HepG2 (cell line): ENCODE data around the gene SCP2. TPM values are rescaled to one million over a fixed set of nuclear protein-coding genes. Genes with fewer than 3 reads are reported as not detected.
A peak's percentile ranks its signal among the peaks of the same experiment; 100 is the strongest.

Source experiments
- ATF5 ChIP-seq: sonication (generic); formaldehyde crosslinking; IDR thresholded peaks from 2 replicates; pipeline ENCODE4 v1.4.0; 2020; ENCODE audit warnings: mild to moderate bottlenecking, low read depth, missing genetic modification reagents
- CEBPG ChIP-seq: IDR thresholded peaks from 2 replicates; pipeline ENCODE4 v1.6.1; 2016
- GLMP ChIP-seq: sonication (generic); formaldehyde crosslinking; IDR thresholded peaks from 2 replicates; pipeline ENCODE4 v1.9.0; 2021; ENCODE audit warnings: missing genetic modification reagents, mild to moderate bottlenecking, borderline replicate concordance
- KLF6 ChIP-seq: IDR thresholded peaks from 2 replicates; pipeline ENCODE4 v1.8.0; 2016; ENCODE audit warnings: missing biosample characterization, missing genetic modification reagents
- PHF5A ChIP-seq: IDR thresholded peaks from one replicate; pipeline ENCODE4 v1.6.1; 2018; ENCODE audit warnings: low read depth, missing genetic modification reagents; ENCODE audit not compliant: unreplicated experiment
- TGIF2 ChIP-seq: IDR thresholded peaks from 2 replicates; pipeline ENCODE4 v1.6.1; 2016; ENCODE audit warnings: control low read depth, missing compliant biosample characterization
- ZNF3 ChIP-seq: IDR thresholded peaks from 2 replicates; pipeline ENCODE4 v1.7.0; 2017; ENCODE audit warnings: inconsistent platforms
- ZNF446 ChIP-seq: sonication (generic); formaldehyde crosslinking; IDR thresholded peaks from 2 replicates; pipeline ENCODE4 v1.5.0; 2020; ENCODE audit warnings: mild to moderate bottlenecking, missing genetic modification reagents
- ZNF562 ChIP-seq: sonication (generic); formaldehyde crosslinking; IDR thresholded peaks from 2 replicates; pipeline ENCODE4 v1.8.0; 2022; ENCODE audit warnings: missing genetic modification reagents, borderline replicate concordance
- ZNF83 ChIP-seq: sonication (generic); formaldehyde crosslinking; IDR thresholded peaks from 2 replicates; pipeline ENCODE4 v1.4.0; 2020; ENCODE audit warnings: missing genetic modification reagents, mild to moderate bottlenecking, borderline replicate concordance
- ZNF839 ChIP-seq: sonication (generic); formaldehyde crosslinking; IDR thresholded peaks from 2 replicates; pipeline ENCODE4 v1.4.0; 2020; ENCODE audit warnings: missing genetic modification reagents, mild to moderate bottlenecking, borderline replicate concordance
- polyA plus RNA-seq, 8 experiments: library from polyadenylated mRNA; depleted of rRNA in 3 of 8; stranded (reverse) in 7 of 8; unstranded in 1 of 8; fragments of >200 nt; fragmentation: Illumina TruSeq in 4 of 8; extraction: Trizol in 4 of 8; gene quantifications; 2 replicates each; pipeline versions ENCODE4 v1.2.1 to v1.2.3, GENCODE V29; 2011 to 2016; ENCODE audit warnings: low read depth in 4 of 8, missing spikeins in 1 of 8, mixed read lengths in 1 of 8; ENCODE audit not compliant: insufficient read depth in 1 of 8
- total RNA-seq, 5 experiments: library from RNA; depleted of rRNA; stranded (reverse); fragments of >200 nt; fragmentation: Illumina TruSeq; extraction: Trizol; gene quantifications; 2 replicates each; pipeline ENCODE4 v1.2.3, GENCODE V29; 2016; ENCODE audit warnings: low read depth in 1 of 5
- TF ChIP-seq, protein P1 (sequence below): sonication (generic); formaldehyde crosslinking; IDR thresholded peaks from 2 replicates; pipeline ENCODE4 v1.5.1; 2020; ENCODE audit warnings: mild to moderate bottlenecking, missing genetic modification reagents, moderate library complexity
- TF ChIP-seq, protein P2 (sequence below): sonication (generic); formaldehyde crosslinking; IDR thresholded peaks from 2 replicates; pipeline ENCODE4 v1.5.1; 2020; ENCODE audit warnings: mild to moderate bottlenecking, moderate library complexity, missing genetic modification reagents
- TF ChIP-seq, protein P3 (sequence below): sonication (generic); formaldehyde crosslinking; IDR thresholded peaks from 2 replicates; pipeline ENCODE4; 2020; ENCODE audit warnings: missing genetic modification reagents, mild to moderate bottlenecking, borderline replicate concordance
- TF ChIP-seq, protein P4 (sequence below): sonication (generic); formaldehyde crosslinking; IDR thresholded peaks from 2 replicates; pipeline ENCODE4 v1.8.0; 2022; ENCODE audit warnings: missing genetic modification reagents, low read depth, mild to moderate bottlenecking, borderline replicate concordance

The SCP2 gene
- total and polyA plus RNA-seq, 2 of the 13 experiments (the other 11 are each of a cell fraction or from before 2014, with no cell fraction given): 59.0 to 133 TPM

- TF ChIP-seq, protein P1, sequence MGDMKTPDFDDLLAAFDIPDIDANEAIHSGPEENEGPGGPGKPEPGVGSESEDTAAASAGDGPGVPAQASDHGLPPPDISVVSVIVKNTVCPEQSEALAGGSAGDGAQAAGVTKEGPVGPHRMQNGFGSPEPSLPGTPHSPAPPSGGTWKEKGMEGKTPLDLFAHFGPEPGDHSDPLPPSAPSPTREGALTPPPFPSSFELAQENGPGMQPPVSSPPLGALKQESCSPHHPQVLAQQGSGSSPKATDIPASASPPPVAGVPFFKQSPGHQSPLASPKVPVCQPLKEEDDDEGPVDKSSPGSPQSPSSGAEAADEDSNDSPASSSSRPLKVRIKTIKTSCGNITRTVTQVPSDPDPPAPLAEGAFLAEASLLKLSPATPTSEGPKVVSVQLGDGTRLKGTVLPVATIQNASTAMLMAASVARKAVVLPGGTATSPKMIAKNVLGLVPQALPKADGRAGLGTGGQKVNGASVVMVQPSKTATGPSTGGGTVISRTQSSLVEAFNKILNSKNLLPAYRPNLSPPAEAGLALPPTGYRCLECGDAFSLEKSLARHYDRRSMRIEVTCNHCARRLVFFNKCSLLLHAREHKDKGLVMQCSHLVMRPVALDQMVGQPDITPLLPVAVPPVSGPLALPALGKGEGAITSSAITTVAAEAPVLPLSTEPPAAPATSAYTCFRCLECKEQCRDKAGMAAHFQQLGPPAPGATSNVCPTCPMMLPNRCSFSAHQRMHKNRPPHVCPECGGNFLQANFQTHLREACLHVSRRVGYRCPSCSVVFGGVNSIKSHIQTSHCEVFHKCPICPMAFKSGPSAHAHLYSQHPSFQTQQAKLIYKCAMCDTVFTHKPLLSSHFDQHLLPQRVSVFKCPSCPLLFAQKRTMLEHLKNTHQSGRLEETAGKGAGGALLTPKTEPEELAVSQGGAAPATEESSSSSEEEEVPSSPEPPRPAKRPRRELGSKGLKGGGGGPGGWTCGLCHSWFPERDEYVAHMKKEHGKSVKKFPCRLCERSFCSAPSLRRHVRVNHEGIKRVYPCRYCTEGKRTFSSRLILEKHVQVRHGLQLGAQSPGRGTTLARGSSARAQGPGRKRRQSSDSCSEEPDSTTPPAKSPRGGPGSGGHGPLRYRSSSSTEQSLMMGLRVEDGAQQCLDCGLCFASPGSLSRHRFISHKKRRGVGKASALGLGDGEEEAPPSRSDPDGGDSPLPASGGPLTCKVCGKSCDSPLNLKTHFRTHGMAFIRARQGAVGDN (CRISPR knock-in tag): peak; percentile 87
- TF ChIP-seq KLF6 (CRISPR knock-in tag) (peak; percentile 58; the same call in 1 of the 2 replicates), CEBPG (no peak), ZNF83 (no peak), ZNF3 (CRISPR knock-in tag) (no peak), PHF5A (no peak), ZNF839 (no peak), ATF5 (no peak), ZNF446 (no peak), GLMP (CRISPR knock-in tag) (no peak), ZNF562 (CRISPR knock-in tag) (no peak), TGIF2 (CRISPR knock-in tag) (0 out of 2 replicates have a peak, but pooled peaks have one; percentile 9)
- TF ChIP-seq, protein P2, sequence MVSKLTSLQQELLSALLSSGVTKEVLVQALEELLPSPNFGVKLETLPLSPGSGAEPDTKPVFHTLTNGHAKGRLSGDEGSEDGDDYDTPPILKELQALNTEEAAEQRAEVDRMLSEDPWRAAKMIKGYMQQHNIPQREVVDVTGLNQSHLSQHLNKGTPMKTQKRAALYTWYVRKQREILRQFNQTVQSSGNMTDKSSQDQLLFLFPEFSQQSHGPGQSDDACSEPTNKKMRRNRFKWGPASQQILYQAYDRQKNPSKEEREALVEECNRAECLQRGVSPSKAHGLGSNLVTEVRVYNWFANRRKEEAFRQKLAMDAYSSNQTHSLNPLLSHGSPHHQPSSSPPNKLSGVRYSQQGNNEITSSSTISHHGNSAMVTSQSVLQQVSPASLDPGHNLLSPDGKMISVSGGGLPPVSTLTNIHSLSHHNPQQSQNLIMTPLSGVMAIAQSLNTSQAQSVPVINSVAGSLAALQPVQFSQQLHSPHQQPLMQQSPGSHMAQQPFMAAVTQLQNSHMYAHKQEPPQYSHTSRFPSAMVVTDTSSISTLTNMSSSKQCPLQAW (CRISPR knock-in tag): no peak; the same call in 1 of the 2 replicates
- TF ChIP-seq, protein P3, sequence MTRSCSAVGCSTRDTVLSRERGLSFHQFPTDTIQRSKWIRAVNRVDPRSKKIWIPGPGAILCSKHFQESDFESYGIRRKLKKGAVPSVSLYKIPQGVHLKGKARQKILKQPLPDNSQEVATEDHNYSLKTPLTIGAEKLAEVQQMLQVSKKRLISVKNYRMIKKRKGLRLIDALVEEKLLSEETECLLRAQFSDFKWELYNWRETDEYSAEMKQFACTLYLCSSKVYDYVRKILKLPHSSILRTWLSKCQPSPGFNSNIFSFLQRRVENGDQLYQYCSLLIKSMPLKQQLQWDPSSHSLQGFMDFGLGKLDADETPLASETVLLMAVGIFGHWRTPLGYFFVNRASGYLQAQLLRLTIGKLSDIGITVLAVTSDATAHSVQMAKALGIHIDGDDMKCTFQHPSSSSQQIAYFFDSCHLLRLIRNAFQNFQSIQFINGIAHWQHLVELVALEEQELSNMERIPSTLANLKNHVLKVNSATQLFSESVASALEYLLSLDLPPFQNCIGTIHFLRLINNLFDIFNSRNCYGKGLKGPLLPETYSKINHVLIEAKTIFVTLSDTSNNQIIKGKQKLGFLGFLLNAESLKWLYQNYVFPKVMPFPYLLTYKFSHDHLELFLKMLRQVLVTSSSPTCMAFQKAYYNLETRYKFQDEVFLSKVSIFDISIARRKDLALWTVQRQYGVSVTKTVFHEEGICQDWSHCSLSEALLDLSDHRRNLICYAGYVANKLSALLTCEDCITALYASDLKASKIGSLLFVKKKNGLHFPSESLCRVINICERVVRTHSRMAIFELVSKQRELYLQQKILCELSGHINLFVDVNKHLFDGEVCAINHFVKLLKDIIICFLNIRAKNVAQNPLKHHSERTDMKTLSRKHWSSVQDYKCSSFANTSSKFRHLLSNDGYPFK (CRISPR knock-in tag): no peak
- TF ChIP-seq, protein P4, sequence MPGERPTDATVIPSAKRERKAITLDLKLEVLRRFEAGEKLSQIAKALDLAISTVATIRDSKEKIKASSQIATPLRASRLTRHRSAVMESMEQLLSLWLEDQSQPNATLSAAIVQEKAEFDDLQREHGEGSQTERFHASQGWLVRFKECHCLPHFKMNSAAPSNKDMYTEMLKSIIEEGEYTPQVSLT (CRISPR knock-in tag): no peak; the same call in 1 of the 2 replicates
Measured at GRCh38 chr1:52927212-52928014, at the start of gene SCP2 (continued).
